Omental fat pad (tissue), 4 donors: ENCODE results near the gene LAMTOR2. TPM values are rescaled to one million over a fixed set of nuclear protein-coding genes. Genes with fewer than 3 reads are reported as not detected.
"Not testable (repeated sequence)": the region's sequence is repeated elsewhere in the genome, so short reads cannot be mapped to it uniquely, and the experiment has no call there.

Source experiments
- ATAC-seq: fragments of 150-250 bp; one replicate; pipeline ENCODE4 v1.9.1; 2016; ENCODE audit warnings: mild to moderate bottlenecking, moderate library complexity; ENCODE audit not compliant: low FRiP score
- DNase-seq: peaks from one replicate; pipeline ENCODE4 v3.0.0-alpha.2; 2019; ENCODE audit warnings: low spot score
- CTCF ChIP-seq, 3 donors: fragments of 450-650 bp; IDR thresholded peaks; one replicate each; pipeline ENCODE4 v1.5.1; 2016 to 2017; ENCODE audit warnings: antibody characterized with exemption in 3 of 3, mild to moderate bottlenecking in 3 of 3, moderate library complexity in 2 of 3
- total RNA-seq, 4 donors: library from RNA; depleted of rRNA; stranded (reverse); fragments of >200 nt; gene quantifications; one replicate each; pipeline ENCODE4 v1.1.0, GENCODE V29; 2016

Gene LAMTOR2
- total RNA-seq, 4 donors from 2014 or later = 45.8 to 74.3 (median 65.0) TPM

GRCh38 chr1:156033011-156033410 lies 21.6 kb upstream of the LAMTOR2 start:
- TF ChIP-seq CTCF (IDR thresholded peaks at IDR 0.05) = no peak
- DNase-seq (no peak), ATAC-seq (no peak)

DNA sequence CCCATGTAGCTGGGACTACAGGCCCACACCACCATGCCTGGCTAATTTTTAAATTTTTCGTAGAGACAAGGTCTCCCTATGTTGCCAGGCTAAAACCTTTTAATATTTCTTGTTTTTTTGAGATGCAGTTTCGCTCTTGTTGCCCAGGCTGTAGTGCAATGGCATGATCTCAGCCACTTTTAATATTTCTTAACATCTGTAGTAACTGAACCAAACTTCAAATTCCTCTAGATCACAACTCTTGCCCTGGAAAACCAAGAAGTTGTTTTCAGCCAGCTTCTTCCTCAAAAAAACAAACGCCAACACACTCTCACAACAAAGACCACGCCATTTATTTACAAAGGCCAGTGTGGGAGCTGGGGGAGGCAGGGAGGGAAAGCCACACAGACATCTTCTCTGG lies 19.6 kb upstream of the LAMTOR2 start:
- not testable (repeated sequence) for ATAC-seq, DNase-seq

DNA sequence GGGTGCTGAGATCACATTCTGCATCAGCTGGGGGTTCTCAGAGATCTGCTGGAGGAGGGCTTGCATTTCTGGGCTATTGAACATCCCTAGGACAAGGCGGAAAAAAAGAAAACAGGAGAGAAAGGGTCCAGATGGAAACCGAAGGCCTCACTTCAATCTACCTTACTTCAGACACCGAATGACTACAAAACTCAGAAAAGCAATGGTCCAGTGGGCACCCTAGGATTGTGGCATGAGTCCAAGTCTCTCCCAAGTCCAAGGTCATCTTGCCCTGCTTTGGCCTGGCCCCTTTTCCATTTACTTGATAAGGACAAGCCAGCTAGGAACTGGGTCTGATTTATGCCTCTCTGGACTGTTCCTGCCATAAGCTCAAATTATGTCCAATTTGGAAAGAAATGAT lies 11.8 kb upstream of the LAMTOR2 start:
- ATAC-seq = no peak
- TF ChIP-seq CTCF (IDR thresholded peaks at IDR 0.05) = no peak

GRCh38 chr1:156045076-156045475 lies 9.5 kb upstream of the LAMTOR2 start:
- DNase-seq (no peak), ATAC-seq (no peak)
- no peak for TF ChIP-seq CTCF (IDR thresholded peaks at IDR 0.05)

More for the DNA sequence above, 11.8 kb upstream of the LAMTOR2 start:
- no peak for DNase-seq

- ATAC-seq (no peak), DNase-seq (no peak)
- TF ChIP-seq CTCF (IDR thresholded peaks at IDR 0.05) = no peak
Observed at GRCh38 chr1:156048663-156049258, 5.8 kb upstream of the LAMTOR2 start.

DNA sequence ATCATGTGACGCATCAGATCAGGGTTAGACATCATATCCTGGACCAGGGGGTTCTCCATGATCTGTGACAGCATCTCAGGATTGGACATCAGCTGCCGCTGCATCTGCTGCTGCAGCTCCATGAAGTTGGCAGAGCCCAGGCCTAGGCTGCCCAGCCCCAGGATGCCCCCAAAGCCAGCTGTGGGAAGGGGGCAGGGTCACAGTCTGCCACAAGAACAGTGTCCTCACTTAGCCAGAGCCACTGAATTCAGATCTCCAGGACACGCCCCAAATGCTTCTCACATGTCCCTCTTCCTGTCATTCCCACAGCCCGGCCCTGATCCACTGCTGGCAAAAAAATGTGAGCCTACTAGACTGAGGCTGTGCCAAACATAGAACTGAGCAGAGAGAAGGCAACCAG lies 4.2 kb upstream of the LAMTOR2 start:
- DNase-seq = no peak
- no peak for ATAC-seq
- TF ChIP-seq CTCF (IDR thresholded peaks at IDR 0.05) = no peak

GRCh38 chr1:156051011-156051725 lies 3.4 kb upstream of the LAMTOR2 start:
- TF ChIP-seq CTCF (IDR thresholded peaks at IDR 0.05) = no peak
- DNase-seq (no peak), ATAC-seq (no peak)
